Mammary epithelial cell (primary cell): Measurements from ENCODE around the gene TRIM2.

ENCODE experiments used
- CTCF ChIP-seq, 2 donors: IDR thresholded peaks in 1 of 2; conservative IDR thresholded peaks in 1 of 2; 2 replicates each; pipeline ENCODE4 v1.5.1; 2011 to 2012; ENCODE audit warnings: inconsistent platforms in 2 of 2, low read length in 2 of 2, mild to moderate bottlenecking in 2 of 2, control low read depth in 1 of 2, low read depth in 1 of 2; ENCODE audit not compliant: insufficient read depth in 1 of 2; ENCODE audit errors: extremely low read depth in 1 of 2
- EZH2 ChIP-seq: IDR thresholded peaks from 2 replicates; pipeline ENCODE4 v1.6.1; 2012; ENCODE audit warnings: low read length, inconsistent platforms, borderline replicate concordance

- TF ChIP-seq CTCF (conservative IDR thresholded peaks at IDR 0.05 in 1 of 2, IDR thresholded peaks at IDR 0.05 in 1 of 2; ENCODE audit: extremely low read depth in 1 of 2, insufficient read depth in 1 of 2, low read depth in 1 of 2, low read length in 2 of 2) (no peak), EZH2 (no peak)
Measured at GRCh38 chr4:153179100-153179499, 25.1 kb upstream of the TRIM2 start.
